Fibroblast of villous mesenchyme (primary cell): ENCODE data around the gene DIP2B. TPM values are rescaled to one million over a fixed set of nuclear protein-coding genes. Genes with fewer than 3 reads are reported as not detected.

Experiments used
- DNase-seq: peaks from one replicate; pipeline ENCODE4 v3.0.0-alpha.2; 2010; ENCODE audit warnings: low read depth
- H3K4me3 ChIP-seq: 2 replicates; pipeline ENCODE4 v1.5.1; 2011; ENCODE audit warnings: low read depth, mild to moderate bottlenecking, low read length
- total RNA-seq: library from RNA; depleted of rRNA; stranded (reverse); fragments of >200 nt; gene quantifications from 2 replicates; pipeline ENCODE4 v1.2.3, GENCODE V29; 2012
- TF ChIP-seq, protein P1 (sequence below): IDR thresholded peaks from 2 replicates; pipeline ENCODE4 v1.5.1; 2012; ENCODE audit warnings: low read depth, mild to moderate bottlenecking, low read length; ENCODE audit not compliant: insufficient read depth

DIP2B gene
- total RNA-seq, 1 donor, result 29.8 TPM

DNA sequence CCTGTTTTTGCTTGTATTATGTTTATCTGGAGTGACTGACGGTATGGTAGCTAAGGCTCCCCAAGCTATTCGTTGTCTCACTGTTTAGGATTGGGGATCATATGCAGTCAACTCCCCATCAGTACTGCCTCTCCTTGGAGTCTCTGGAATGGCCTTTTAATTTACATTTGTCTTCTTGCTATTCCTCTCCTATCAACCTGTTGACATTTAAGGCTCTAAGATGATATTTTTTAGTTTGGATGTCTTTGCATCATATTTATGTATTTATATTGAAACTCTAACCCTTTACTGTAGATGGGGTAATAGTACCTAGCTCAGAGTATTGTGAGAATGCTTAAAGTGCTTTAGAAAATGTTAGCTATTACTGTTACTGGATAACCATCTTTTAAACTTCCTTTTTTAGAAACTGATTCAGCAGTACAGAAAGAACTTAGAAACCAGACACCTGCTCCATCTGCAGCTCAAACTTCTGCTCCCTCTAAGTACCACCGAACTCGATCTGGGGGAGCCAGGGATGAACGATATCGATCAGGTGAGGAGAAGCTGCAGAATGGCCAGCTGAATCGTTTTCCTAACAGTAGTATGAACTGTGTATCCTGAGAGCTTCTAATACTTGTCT, 135.6 kb downstream of the DIP2B start:
- TF ChIP-seq, protein P1, sequence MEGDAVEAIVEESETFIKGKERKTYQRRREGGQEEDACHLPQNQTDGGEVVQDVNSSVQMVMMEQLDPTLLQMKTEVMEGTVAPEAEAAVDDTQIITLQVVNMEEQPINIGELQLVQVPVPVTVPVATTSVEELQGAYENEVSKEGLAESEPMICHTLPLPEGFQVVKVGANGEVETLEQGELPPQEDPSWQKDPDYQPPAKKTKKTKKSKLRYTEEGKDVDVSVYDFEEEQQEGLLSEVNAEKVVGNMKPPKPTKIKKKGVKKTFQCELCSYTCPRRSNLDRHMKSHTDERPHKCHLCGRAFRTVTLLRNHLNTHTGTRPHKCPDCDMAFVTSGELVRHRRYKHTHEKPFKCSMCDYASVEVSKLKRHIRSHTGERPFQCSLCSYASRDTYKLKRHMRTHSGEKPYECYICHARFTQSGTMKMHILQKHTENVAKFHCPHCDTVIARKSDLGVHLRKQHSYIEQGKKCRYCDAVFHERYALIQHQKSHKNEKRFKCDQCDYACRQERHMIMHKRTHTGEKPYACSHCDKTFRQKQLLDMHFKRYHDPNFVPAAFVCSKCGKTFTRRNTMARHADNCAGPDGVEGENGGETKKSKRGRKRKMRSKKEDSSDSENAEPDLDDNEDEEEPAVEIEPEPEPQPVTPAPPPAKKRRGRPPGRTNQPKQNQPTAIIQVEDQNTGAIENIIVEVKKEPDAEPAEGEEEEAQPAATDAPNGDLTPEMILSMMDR, result no peak
- DNase-seq, result no peak
- no peak overlapping the region for H3K4me3 ChIP-seq

DNA sequence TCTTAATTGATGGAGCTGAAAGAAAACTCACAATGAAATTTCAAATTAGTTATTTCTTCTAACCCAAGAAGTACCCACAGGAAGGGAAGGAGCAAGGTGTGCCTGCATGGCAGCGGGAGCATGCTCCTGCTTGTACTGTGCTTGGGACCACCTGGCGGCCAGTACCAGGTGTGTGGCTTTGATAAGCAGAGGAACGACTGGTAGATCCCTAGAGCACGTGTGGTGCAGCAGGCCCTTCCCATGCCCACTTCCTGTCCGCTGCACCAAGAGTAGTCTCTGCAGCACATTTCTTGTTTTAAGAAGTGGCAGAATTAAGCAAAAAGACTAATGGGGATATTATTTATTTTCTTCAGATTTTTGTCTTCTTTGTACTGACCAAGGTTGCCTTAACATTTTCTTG, 136.8 kb downstream of the DIP2B start:
- TF ChIP-seq, protein P1, result no peak
- H3K4me3 ChIP-seq, result no peak overlapping the region
- DNase-seq, result no peak

DNA sequence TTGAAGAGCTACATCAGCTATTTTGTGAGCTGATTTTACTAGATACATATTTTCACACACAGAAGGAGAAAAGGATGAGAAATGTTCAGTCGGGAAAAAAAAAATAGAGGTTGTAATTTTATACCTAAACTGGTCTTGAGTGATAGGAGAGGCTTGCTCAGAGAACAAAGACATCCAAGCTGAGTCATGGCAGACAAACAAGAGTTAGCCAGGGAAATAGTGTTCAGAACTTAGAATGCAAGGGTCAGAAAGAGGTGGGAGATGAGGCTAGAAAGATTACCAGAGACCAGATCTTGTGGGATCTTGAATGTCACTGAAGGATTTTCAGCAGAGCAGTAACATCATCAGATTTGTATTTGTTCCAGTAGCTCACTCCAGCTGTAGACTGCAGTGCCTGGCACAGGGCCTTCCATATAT, 137.3 kb downstream of the DIP2B start:
- peak; percentile 42 for DNase-seq
- no peak overlapping the region for H3K4me3 ChIP-seq
- TF ChIP-seq, protein P1, result no peak

DNA sequence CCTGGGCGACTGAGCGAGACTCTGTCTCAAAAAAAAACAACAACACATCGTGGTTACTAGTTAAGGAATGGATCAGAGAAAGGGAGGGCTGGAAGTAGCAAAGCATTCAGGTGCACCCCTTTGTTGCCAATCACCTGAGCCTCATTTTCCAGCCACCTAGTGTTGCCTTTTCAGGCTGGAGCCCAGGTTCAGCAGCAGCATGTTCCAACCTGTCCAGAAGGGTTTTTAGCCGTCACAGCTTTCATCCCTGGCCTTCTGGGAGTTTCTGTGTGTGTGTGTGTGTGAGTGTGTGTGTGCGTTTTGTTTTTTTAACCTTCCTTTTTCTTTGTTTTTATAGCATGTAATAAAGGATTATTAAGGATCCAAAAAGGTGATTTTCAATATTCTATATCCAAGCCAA, 138.0 kb downstream of the DIP2B start:
- DNase-seq, result no peak
- TF ChIP-seq, protein P1, result no peak

DNA sequence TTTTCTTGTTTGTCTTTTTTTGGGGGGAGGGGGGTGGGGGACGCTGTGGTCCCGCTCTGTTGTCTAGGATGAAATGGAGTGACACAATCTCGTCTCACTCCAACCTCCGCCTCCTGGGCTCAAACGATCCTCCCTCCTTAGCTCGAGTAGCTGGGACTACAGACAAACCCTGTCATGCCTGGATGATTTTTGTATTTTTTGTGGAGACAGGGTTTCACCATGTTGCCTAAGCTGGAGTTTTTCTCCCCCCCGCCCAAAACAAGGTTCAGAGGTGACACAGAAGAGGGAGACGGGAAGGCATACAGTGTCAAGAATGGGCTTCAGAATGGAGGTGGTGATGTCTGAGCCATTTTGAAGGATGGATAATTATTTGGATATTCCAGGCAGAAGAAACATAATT, 142.2 kb downstream of the DIP2B start:
- TF ChIP-seq, protein P1, result no peak
- no peak for DNase-seq
- no peak overlapping the region for H3K4me3 ChIP-seq

More for the DNA sequence above, 138.0 kb downstream of the DIP2B start:
- H3K4me3 ChIP-seq, result no peak overlapping the region

DNA sequence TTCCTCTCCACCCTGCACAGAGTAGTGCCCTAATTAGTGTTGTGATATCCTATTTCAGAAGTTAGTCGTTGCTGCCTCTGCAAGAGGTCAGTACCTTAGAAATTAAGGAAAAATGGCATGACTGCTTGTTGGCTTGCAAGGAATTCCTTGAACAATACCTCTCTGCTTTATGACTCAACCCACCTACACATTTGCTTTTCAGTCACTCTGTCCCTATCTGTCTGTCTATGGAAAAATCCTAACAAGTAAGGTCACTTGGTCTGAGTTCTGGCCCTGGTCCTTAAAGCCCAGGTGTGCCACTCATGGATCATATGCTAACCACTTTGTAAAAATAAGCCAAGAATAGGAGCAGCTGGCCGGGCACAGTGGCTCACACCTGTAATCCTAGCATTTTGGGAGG, 142.7 kb downstream of the DIP2B start:
- no peak overlapping the region for H3K4me3 ChIP-seq
- DNase-seq, result no peak
- TF ChIP-seq, protein P1, result no peak

DNA sequence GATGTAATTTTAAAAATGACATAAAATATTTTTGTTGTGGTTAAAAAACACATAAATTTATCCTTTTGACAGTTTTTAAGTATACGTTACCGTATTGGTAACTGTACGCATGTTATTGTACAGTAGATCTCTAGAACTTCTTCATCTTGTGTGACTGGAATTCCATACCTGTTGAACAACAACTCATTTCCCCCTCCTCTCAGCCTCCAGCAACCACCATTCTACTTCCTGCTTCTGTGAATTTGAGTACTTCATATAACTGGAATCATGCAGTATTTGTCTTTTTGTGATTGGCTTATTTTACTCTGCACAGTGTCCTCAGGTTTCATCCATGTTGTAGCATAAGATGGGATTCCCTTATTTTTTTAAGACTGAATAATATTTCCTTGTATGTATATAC, 145.5 kb downstream of the DIP2B start:
- H3K4me3 ChIP-seq, result no peak overlapping the region
- DNase-seq, result no peak

More for the DNA sequence above, 145.5 kb downstream of the DIP2B start:
- TF ChIP-seq, protein P1, result no peak
